Limb (tissue), 2 donors: ENCODE data around the gene ADD3.
A peak's percentile ranks its signal among the peaks of the same experiment; 100 is the strongest.
"Not testable (repeated sequence)": the region's sequence is repeated elsewhere in the genome, so short reads cannot be mapped to it uniquely, and the experiment has no call there.

Experiments
- DNase-seq, 2 donors: peaks; one replicate each; pipeline ENCODE4 v3.0.0-alpha.2; 2016; ENCODE audit errors: extremely low spot score in 2 of 2

ADD3 gene

GRCh38 chr10:110032801-110033700 lies 25.3 kb downstream of the ADD3 start:
- peak in 1 of 2 donors; percentile 36 for DNase-seq

- DNase-seq, result no peak
These were observed 26.0 kb downstream of the ADD3 start for GRCh38 chr10:110033701-110034235.

- no peak for DNase-seq
These were observed 26.8 kb downstream of the ADD3 start for GRCh38 chr10:110034596-110034995.

GRCh38 chr10:110035070-110035921 lies 27.5 kb downstream of the ADD3 start:
- DNase-seq, result no peak

GRCh38 chr10:110036640-110037039 lies 28.9 kb downstream of the ADD3 start:
- DNase-seq, result no peak

- no peak for DNase-seq
These were observed 31.5 kb downstream of the ADD3 start for GRCh38 chr10:110039254-110039653.

- no peak for DNase-seq
These were observed 32.3 kb downstream of the ADD3 start for GRCh38 chr10:110040108-110040507.

- DNase-seq, result no peak
These were observed 33.1 kb downstream of the ADD3 start for GRCh38 chr10:110040767-110041478.

GRCh38 chr10:110041479-110041829 lies 33.7 kb downstream of the ADD3 start:
- no peak for DNase-seq

- no peak for DNase-seq
These were observed 34.4 kb downstream of the ADD3 start for GRCh38 chr10:110042181-110042580.

- no peak for DNase-seq
These were observed 35.1 kb downstream of the ADD3 start for GRCh38 chr10:110042891-110043290.

- no peak for DNase-seq
These were observed 36.9 kb downstream of the ADD3 start for GRCh38 chr10:110044681-110045080.

- DNase-seq, result no peak
These were observed 38.0 kb downstream of the ADD3 start for GRCh38 chr10:110045772-110046171.

- not testable (repeated sequence) for DNase-seq
These were observed 40.4 kb downstream of the ADD3 start for GRCh38 chr10:110048145-110048544.

GRCh38 chr10:110048781-110049180 lies 41.0 kb downstream of the ADD3 start:
- no peak for DNase-seq

GRCh38 chr10:110049889-110050591 lies 42.3 kb downstream of the ADD3 start:
- DNase-seq, result not testable (repeated sequence)

- DNase-seq, result no peak
These were observed 43.7 kb downstream of the ADD3 start for GRCh38 chr10:110051487-110051886.

GRCh38 chr10:110052916-110053315 lies 45.1 kb downstream of the ADD3 start:
- DNase-seq, result no peak

- no peak for DNase-seq
These were observed 49.0 kb downstream of the ADD3 start for GRCh38 chr10:110056822-110057221.

GRCh38 chr10:110057456-110057855 lies 49.7 kb downstream of the ADD3 start:
- no peak for DNase-seq

- no peak for DNase-seq
These were observed 50.4 kb downstream of the ADD3 start for GRCh38 chr10:110058212-110058611.
